Psoas muscle (tissue), 8 donors: ENCODE data around the gene ANKS4B. TPM values are rescaled to one million over a fixed set of nuclear protein-coding genes. Genes with fewer than 3 reads are reported as not detected.

Experiments used
- ATAC-seq, 4 donors: fragments of 200-7000 bp; cut with Tn5 transposase; one replicate each; pipeline ENCODE4 v1.9.1; 2020; ENCODE audit warnings: moderate library complexity in 3 of 4, mild to moderate bottlenecking in 2 of 4
- DNase-seq, 2 donors: peaks; one replicate each; pipeline ENCODE4 v3.0.0-alpha.2; 2020
- H3K27ac ChIP-seq: fragments of 200-600 bp; one replicate; pipeline ENCODE4 v1.8.0; 2022
- H3K27me3 ChIP-seq, 3 donors: fragments of 200-600 bp in 1 of 3; one replicate each; pipeline versions ENCODE4 v1.6.1 to v1.8.0; 2013 to 2022; ENCODE audit warnings: low read length in 2 of 3, mild to moderate bottlenecking in 2 of 3, moderate library complexity in 1 of 3; ENCODE audit not compliant: insufficient read depth in 3 of 3
- H3K36me3 ChIP-seq, 2 donors: fragments of 200-600 bp in 1 of 2; one replicate each; pipeline versions ENCODE4 v1.6.1 to v1.8.0; 2013 to 2022; ENCODE audit warnings: low read depth in 1 of 2, mild to moderate bottlenecking in 1 of 2, moderate library complexity in 1 of 2; ENCODE audit not compliant: insufficient read depth in 1 of 2
- H3K4me1 ChIP-seq: fragments of 200-600 bp; one replicate; pipeline ENCODE4 v1.8.0; 2022
- H3K4me3 ChIP-seq: fragments of 200-600 bp; one replicate; pipeline ENCODE4 v1.8.0; 2022; ENCODE audit warnings: mild to moderate bottlenecking
- H3K9me3 ChIP-seq: fragments of 200-600 bp; one replicate; pipeline ENCODE4 v1.8.0; 2022
- CTCF ChIP-seq: fragments of 200-600 bp; IDR thresholded peaks from one replicate; pipeline ENCODE4 v1.8.0; 2022; ENCODE audit warnings: antibody characterized with exemption
- WGBS, 3 donors: extraction: QIAGEN DNeasy Blood & Tissue Kit; methylation state at CpG; one replicate each; pipeline versions ENCODE4 v1.1.6 to v1.1.7; 2013; 5-methylcytosine and 5-hydroxymethylcytosine counted together
- intact Hi-C, 2 donors: fragments of 100-400 bp; cut with DNase I; formaldehyde crosslinking; loops; one replicate each; pipeline versions ENCODE4 v1.11.0 to v1.14.2; 2022
- polyA plus RNA-seq, 3 donors: library from polyadenylated mRNA; stranded (reverse); fragments of 200-250 nt; gene quantifications; one replicate each; pipeline ENCODE4 v1.2.3, GENCODE V29; 2013
- total RNA-seq, 4 donors: library from RNA; stranded (reverse); fragmentation: NEBNext Ultra II Directional in 2 of 4; extraction: Animal tissue kit (Norgen Biotek cat#: 25700) in 2 of 4; gene quantifications; one replicate each; pipeline versions ENCODE4 v1.2.1 to v1.2.4, GENCODE V29; 2021 to 2023
- donor health status: healthy with polysubstance abuse.
- donor health status: DM: no; HTN: no; CAD: no; lungs with moderate emphysema.
- donor health status: Bipolar disorder and iron deficiency.
- donor health status: healthy.
- donor health status: DM: yes; HTN: yes; CAD: no.
- donor health status: DM: no; HTN: no; CAD: no.
- donor health status: DM: no; HTN: no; CAD: no.
- donor health status: DM: yes; HTN: yes; CAD: no.

The ANKS4B gene
- total and polyA plus RNA-seq, 7 donors = 0.01 TPM; not detected in 6

- TF ChIP-seq CTCF = no peak
- 58 to 70% (median 65%) methylated on average over 7 of the region's 7 CpGs for WGBS, 3 donors
- Histone ChIP-seq H3K36me3 (no peaks in the 10 kb centered on the region), H3K27ac (no peak overlapping the region), H3K4me3 (no peak overlapping the region), H3K9me3 (no peaks in the 10 kb centered on the region), H3K27me3 (no peaks in the 10 kb centered on the region), H3K4me1 (no peaks in the 10 kb centered on the region)
- DNase-seq (no peak), ATAC-seq (no peak)
- intact Hi-C loops = no loop called here
Measured at GRCh38 chr16:21203155-21203797, 30.2 kb upstream of the ANKS4B start.

GRCh38 chr16:21205303-21205702 lies 28.2 kb upstream of the ANKS4B start:
- ATAC-seq (peak in 2 of 4 donors; percentile 62 to 76), DNase-seq (no peak)
- H3K36me3 ChIP-seq = no peaks in the 10 kb centered on the region
- H3K9me3 ChIP-seq = no peaks in the 10 kb centered on the region
- no peaks in the 10 kb centered on the region for H3K27me3 ChIP-seq
- no peak overlapping the region for H3K4me3 ChIP-seq
- no peak for TF ChIP-seq CTCF
- intact Hi-C loops = no loop called here
- no peaks in the 10 kb centered on the region for H3K4me1 ChIP-seq
- H3K27ac ChIP-seq = no peak overlapping the region

GRCh38 chr16:21206550-21206949 lies 26.9 kb upstream of the ANKS4B start:
- Histone ChIP-seq H3K27ac (no peak overlapping the region), H3K9me3 (no peaks in the 10 kb centered on the region), H3K27me3 (no peaks in the 10 kb centered on the region), H3K36me3 (no peaks in the 10 kb centered on the region), H3K4me1 (no peaks in the 10 kb centered on the region), H3K4me3 (no peak overlapping the region)
- no peak for ATAC-seq
- intact Hi-C loops = no loop called here
- WGBS, 3 donors = 82 to 87% (median 86%) methylated on average over 4 of the region's 4 CpGs
- no peak for TF ChIP-seq CTCF
- no peak for DNase-seq

- H3K27me3 ChIP-seq = peaks cover 0 to 3% (median 0%) of the 10 kb centered on the region in 3 donors
- H3K27ac ChIP-seq = no peak overlapping the region
- no peak for TF ChIP-seq CTCF
- H3K4me3 ChIP-seq = no peak overlapping the region
- DNase-seq (no peak), ATAC-seq (no peak)
- H3K36me3 ChIP-seq = no peaks in the 10 kb centered on the region
- H3K4me1 ChIP-seq = no peaks in the 10 kb centered on the region
- H3K9me3 ChIP-seq = no peaks in the 10 kb centered on the region
- WGBS, 3 donors = 55 to 60% (median 58%) methylated on average over 2 of the region's 2 CpGs
- intact Hi-C loops = no loop called here
Measured at GRCh38 chr16:21208446-21209230, 24.9 kb upstream of the ANKS4B start.
